ENCODE results near the gene NPBWR2. TPM values are rescaled to one million over a fixed set of nuclear protein-coding genes. Genes with fewer than 3 reads are reported as not detected.

NPBWR2 gene
- total RNA-seq, 4 donors from 2014 or later, result not detected

DNA sequence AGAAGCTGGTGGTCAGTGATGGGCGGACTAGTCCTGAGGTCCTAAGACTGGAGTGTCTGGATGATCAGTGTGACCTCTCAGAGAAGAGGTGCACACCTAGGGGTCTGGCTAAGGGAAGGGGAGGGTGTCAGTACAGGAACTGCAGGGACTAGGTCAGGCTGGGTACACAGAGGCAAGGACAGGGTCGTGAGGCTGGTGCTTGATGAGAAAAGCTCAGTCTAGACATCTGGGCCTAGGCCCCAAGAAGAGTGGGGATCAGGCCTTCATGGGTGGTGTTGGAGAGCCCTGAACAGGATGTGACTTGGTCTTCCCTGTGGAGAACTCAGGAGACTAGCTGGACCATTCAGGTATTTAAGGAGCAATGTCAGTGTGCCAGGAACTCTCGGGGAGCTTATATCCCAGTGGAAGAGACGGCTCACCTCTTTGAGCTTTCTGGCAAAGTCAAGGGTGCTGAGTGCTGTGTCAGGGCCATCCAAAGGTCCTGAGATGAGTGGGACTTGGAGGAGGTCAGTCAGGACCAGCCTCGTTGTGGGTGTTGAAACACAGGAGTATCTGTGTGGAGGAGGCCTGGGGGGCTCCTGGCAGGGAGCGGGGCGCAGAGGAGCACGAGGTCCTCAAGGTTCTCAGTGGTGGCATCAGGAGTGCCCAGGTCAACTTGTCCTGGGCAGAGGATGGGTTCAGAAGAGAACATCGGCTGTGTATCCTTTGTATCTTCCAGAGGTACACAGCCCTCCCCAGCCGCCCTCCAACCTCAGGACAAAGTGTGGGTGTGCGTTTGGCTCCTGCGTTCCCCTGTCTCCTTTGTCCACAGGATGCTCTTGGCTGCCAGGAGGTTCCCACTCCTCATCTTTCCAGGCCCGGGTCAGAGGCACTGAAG, 43.6 kb upstream of the NPBWR2 start:
- Histone ChIP-seq H3K27ac (no peak overlapping the region), H3K36me3 (no peaks in the 10 kb centered on the region), H3K27me3 (peaks cover 0 to 40% of the 10 kb centered on the region in 2 donors), H3K4me3 (no peak overlapping the region), H3K9me3 (no peaks in the 10 kb centered on the region), H3K4me1 (no peaks in the 10 kb centered on the region)
- no peak for DNase-seq (ENCODE audit: low spot score in 2 of 2)
- 75% methylated on average over 12 to 13 of the region's 13 CpGs for WGBS, 2 donors
- TF ChIP-seq EP300 (IDR thresholded peaks at IDR 0.05) (no peak), POLR2A (IDR thresholded peaks at IDR 0.05) (no peak)
- TF ChIP-seq, protein P1, sequence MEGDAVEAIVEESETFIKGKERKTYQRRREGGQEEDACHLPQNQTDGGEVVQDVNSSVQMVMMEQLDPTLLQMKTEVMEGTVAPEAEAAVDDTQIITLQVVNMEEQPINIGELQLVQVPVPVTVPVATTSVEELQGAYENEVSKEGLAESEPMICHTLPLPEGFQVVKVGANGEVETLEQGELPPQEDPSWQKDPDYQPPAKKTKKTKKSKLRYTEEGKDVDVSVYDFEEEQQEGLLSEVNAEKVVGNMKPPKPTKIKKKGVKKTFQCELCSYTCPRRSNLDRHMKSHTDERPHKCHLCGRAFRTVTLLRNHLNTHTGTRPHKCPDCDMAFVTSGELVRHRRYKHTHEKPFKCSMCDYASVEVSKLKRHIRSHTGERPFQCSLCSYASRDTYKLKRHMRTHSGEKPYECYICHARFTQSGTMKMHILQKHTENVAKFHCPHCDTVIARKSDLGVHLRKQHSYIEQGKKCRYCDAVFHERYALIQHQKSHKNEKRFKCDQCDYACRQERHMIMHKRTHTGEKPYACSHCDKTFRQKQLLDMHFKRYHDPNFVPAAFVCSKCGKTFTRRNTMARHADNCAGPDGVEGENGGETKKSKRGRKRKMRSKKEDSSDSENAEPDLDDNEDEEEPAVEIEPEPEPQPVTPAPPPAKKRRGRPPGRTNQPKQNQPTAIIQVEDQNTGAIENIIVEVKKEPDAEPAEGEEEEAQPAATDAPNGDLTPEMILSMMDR (IDR thresholded peaks at IDR 0.05), result no peak

DNA sequence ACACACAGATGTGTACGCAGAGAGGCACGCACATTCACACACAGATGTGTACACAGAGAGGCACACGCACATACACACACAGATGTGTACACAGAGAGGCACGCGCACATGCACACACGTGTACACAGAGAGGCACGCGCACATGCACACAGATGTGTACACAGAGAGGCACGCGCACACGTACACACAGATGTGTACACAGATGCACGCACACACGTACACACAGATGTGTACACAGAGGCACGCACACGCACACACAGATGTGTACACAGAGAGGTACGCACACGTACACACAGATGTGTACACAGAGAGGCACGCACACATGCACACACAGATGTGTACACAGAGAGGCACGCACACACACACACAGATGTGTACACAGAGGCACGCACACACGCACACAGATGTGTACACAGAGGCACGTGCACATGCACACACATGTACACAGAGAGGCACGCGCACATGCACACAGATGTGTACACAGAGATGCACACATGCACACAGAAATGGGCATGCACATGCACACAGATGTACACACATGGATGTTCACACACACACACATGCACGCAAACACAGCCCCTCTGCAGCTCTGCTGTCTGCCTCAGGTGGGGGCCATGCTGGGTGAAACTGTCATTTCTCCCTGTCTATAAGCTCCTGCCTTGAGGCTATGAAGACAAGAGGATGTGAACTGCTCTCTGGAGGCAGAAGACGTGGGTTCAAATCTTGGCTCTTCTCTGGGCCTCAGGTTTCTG, 42.6 kb upstream of the NPBWR2 start:
- Histone ChIP-seq H3K4me1 (no peaks in the 10 kb centered on the region), H3K36me3 (no peaks in the 10 kb centered on the region), H3K4me3 (no peak overlapping the region), H3K9me3 (peaks cover 0 to 10% (median 0%) of the 10 kb centered on the region in 4 donors), H3K27me3 (peaks cover 0 to 34% of the 10 kb centered on the region in 2 donors), H3K27ac (no peak overlapping the region)
- no peak for TF ChIP-seq EP300 (IDR thresholded peaks at IDR 0.05)
- TF ChIP-seq, protein P1 (IDR thresholded peaks at IDR 0.05), result no peak
- TF ChIP-seq POLR2A (IDR thresholded peaks at IDR 0.05), result no peak
- DNase-seq (ENCODE audit: low spot score in 2 of 2), result no peak
- WGBS, 2 donors, result 92% methylated on average over 26 of the region's 26 CpGs

DNA sequence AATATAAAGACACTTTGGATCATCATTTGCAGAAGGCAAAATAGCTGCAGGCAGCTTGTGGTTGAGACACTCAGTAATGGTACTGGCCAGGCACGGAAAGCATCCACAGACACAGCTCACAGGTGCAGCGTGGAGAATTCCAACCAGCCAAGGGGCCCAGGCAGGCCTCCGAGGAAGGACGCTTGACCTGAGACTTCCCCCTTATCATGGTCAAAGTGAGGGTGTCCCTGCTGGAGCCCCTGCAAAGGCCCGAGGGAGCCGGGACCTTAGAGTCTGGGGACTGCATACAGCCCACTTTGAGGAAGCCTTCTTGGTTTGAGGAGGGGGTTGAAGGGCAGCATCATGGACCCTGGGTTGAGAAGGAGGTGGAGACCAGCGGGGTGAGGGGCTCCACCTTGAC, 41.8 kb upstream of the NPBWR2 start:
- peaks cover 0 to 27% of the 10 kb centered on the region in 2 donors for H3K27me3 ChIP-seq
- peaks cover 0 to 16% (median 0%) of the 10 kb centered on the region in 4 donors for H3K9me3 ChIP-seq
- H3K36me3 ChIP-seq, result no peaks in the 10 kb centered on the region
- WGBS, 2 donors, result 88 to 91% methylated on average over 7 of the region's 7 CpGs
- no peaks in the 10 kb centered on the region for H3K4me1 ChIP-seq
- TF ChIP-seq EP300 (IDR thresholded peaks at IDR 0.05), result no peak
- TF ChIP-seq, protein P1 (IDR thresholded peaks at IDR 0.05), result no peak
- TF ChIP-seq POLR2A (IDR thresholded peaks at IDR 0.05), result no peak
- no peak for DNase-seq (ENCODE audit: low spot score in 2 of 2)
- H3K27ac ChIP-seq, result no peak overlapping the region
- no peak overlapping the region for H3K4me3 ChIP-seq

DNA sequence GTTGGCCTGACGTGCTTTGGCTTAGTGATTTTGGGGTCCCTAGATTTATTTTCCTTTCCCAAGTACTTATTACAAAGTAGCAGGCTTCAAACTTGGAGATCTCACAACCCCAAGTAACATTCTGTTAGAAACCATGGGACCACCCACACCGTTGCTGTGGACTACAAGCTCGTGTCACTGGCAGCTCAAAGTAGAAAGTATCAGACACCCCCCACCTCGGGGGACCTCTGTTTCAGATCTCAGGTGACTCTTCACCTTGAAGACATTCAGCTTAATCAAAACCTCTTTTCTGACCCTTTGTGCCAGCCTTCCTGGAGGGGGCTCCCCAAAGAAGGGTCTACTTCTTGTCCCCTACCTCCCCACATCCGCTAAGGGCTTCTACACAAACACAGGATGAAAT, 41.2 kb upstream of the NPBWR2 start:
- peaks cover 0 to 21% of the 10 kb centered on the region in 2 donors for H3K27me3 ChIP-seq
- DNase-seq (ENCODE audit: low spot score in 2 of 2), result peak in 1 of 2 donors; percentile 6

More for the DNA sequence above, 41.2 kb upstream of the NPBWR2 start:
- H3K9me3 ChIP-seq, result peaks cover 0 to 16% (median 0%) of the 10 kb centered on the region in 4 donors
- WGBS, 2 donors, result 79% methylated on average over 5 of the region's 5 CpGs
- H3K4me3 ChIP-seq, result no peak overlapping the region
- TF ChIP-seq EP300 (IDR thresholded peaks at IDR 0.05) (no peak), POLR2A (IDR thresholded peaks at IDR 0.05) (no peak)
- TF ChIP-seq, protein P1 (IDR thresholded peaks at IDR 0.05), result no peak
- H3K36me3 ChIP-seq, result no peaks in the 10 kb centered on the region
- no peaks in the 10 kb centered on the region for H3K4me1 ChIP-seq
- no peak overlapping the region for H3K27ac ChIP-seq
